Amygdala (tissue), 56 donors: ENCODE measurements around the gene ERC2.
A peak's percentile ranks its signal among the peaks of the same experiment; 100 is the strongest.

Experiments used
- DNase-seq, 56 donors: peaks; one replicate each; lab custom pipeline; 2025; lab: John Stamatoyannopoulos, UW

The ERC2 gene

DNA sequence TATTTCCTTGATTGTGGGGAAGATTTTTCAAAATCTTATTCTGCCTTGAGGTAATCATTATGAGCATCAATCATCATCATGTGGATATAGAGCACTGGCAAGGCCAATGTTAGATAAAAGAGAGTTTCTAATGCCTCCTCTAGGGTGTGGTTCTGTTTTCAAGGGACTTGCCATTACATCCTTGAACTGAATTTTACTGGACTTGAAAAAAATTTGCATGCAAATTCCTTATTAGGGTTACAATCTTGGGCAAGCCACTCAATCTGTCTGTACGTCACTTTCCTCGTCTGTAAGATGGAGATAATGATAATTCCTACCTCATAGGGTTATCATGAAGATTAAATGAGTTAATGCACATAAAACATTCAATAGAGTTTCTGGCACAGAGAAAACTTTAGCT, 825.0 kb downstream of the ERC2 start:
- no peak for DNase-seq

DNA sequence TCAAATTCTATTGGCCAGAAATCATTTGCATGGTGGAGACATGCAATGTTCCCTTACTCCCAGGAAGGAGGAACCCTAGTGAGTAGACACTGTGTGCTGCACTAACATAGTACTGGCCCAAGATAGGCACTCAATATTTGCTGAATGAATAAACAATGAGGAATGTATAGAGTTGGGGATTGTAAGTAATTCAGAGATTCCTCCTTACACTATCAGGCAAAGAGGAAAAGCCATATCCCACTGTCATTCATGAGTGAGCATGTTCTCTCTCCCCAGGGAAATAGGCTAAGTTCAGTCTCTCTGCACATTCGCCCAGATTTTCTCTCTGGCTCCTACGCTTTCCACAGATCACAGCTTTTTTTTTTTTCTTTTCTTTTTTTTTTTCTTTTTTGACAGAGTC, 826.3 kb downstream of the ERC2 start:
- no peak for DNase-seq

DNA sequence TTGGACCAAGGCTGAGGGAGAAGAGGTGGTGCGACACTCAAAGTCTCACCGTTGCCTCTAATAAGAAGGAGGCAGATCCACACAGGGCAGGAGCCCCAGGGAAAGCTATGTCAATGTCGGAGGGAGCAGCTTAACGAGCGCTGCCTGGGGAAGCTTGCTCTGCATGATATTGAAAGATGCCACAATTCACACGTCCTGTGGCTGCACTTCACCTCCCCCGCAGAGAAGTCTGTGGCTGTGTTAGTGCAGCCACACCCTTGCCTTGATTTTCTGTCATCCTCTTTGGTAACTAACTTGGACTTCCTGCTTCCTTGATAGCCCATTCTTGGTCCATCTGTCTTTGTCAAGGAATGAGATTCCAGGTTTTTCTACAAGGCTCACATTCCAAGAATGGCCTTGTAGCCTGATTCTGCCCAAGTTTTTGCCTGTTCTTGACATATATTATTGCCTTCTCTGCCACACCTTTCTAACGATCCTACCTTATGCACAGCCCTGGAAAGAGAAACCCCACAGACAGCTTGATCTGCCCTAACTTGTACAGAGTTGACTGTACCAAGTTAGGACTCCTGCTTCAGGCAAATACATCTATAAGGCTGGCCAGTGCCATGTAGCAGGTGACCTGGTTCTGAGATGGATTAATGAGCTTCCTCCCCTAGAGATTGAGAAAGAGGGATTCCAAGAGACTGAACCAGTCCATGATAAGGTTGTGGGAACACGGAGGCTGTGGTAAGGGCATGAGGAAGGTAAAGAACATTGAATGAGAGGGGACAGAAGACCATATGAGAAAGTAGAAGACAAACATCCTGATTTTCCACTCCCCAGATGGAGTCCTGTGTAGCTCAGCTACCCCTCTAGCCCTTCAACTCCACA, 828.1 kb downstream of the ERC2 start:
- DNase-seq = no peak

DNA sequence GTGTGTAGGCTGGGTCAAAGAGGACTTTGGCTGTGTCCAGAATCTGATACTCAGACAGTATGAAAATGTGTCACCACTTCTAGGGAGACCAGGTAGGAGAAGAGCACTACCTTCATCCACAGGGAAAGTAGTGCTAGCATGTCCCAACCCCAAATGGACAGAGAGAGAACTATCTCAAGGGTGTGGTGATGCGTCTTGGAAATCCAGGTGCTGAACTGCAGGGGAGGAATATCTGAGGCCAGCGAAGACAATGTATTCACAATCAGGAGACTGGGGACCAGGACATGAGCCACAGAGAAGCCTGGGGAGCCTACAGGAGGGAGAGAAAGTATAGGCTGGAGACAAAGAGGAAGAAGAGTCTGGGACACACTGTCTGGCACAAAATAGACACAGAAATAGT, 829.1 kb downstream of the ERC2 start:
- no peak for DNase-seq

DNA sequence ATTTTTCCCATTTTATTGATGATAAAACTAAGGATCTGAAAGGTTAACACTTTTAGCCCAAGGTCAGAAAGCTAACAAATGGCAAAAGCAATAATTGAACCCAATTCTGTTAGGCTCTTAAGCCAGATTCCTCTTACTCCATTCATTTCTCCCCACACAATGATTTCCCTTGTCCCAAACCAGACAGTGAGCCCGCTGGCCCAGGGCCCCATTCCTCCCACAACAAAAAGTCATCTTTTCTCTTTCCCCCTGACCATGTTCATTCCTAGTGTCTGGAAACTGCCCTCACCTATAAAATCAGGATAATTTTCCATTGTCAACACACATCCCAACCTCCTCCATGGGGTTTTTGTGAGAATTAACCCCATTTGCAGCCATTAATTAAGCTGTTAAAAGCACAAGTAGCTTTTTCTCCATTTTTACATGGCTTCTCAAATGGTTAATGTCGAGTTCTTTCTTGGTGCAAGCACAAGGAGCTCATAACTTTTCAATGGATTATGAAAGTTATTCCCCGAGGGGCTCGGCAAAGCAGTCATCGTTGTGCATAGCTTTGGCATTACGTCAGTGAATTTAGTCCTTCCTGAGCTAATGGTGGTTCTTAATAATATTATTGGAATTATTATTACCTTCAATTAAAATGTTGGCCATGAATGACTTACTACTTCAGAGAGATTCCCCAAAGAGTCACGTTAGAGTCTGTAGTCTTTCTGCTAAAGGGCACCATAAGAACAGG, 830.2 kb downstream of the ERC2 start:
- no peak for DNase-seq

DNA sequence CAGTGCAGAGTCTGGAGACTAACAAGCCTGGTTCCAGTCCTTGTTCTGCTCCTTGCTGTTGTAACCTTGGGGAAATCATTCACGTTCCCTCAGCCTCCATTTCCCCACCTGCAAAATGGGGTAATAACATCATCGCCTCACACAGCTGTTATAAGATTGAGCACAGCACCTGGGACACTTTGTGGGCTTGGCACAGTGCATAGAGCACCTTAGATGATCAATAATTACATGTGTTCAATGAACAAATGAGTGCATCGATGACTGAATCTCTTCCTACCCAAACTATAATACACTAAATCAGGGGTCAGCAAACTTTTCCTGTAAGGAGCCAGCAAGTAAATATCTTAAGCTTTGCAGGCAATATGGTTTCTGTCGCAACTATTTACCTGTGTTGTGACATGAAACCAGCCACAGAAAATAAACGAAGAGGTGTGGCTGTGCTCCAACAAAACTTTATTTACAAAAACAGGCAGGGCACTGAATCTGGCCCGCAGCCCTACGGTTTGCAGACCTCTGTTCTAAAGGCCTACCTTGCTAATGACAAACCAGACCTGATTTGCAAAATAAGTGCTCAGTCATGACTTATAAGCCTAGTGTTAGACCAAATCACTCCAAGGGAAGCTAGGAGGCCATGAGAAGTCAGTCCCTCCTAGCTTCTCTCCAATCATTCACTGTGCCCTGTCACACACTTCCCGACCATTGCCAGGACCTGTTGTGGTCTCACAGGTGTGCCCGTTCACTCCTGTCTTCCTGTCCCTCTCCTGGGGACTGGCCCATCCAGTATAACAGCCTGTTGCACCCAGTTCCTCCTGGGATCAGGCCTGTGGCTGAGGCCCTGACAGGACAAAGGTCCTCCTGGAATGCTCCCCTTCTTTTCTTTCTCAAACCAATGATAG, 831.7 kb downstream of the ERC2 start:
- DNase-seq = no peak

DNA sequence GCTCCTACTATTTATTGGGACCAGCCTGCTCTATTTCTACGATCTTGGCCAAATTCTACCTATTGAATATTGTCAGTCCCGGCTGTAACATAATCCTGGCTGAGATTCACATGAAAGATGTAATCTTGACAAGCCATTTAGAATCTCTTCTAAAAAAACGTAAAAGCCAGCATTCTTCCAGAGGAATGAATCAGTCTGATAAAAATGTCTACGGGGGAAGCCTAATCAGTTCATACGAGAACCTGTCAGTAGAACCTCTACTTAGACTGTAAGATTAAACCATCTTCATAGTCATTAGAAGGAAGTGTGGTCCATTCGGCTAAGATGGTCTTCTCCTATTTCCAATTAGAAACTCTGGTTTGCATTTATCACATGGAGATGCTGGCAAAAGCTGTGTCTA, 833.9 kb downstream of the ERC2 start:
- DNase-seq = no peak

DNA sequence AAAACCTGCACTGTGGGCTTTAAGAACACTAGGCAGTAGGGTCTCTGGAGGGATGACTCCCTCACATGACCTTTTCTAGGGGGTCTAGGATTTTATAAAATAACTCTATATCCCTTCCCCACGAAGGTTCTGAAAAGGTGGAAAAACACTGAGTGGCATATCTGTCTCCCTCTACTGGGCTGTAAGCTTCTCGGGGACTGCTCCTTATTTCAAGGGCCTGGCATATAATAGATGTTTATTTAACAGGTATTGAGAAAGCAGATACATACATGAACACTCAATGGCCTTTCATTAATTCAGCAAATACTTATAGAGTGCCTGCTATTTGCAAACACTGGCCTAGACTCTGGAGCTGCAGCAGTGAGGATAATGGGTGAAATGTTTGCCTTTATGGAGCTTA, 834.9 kb downstream of the ERC2 start:
- no peak for DNase-seq

DNA sequence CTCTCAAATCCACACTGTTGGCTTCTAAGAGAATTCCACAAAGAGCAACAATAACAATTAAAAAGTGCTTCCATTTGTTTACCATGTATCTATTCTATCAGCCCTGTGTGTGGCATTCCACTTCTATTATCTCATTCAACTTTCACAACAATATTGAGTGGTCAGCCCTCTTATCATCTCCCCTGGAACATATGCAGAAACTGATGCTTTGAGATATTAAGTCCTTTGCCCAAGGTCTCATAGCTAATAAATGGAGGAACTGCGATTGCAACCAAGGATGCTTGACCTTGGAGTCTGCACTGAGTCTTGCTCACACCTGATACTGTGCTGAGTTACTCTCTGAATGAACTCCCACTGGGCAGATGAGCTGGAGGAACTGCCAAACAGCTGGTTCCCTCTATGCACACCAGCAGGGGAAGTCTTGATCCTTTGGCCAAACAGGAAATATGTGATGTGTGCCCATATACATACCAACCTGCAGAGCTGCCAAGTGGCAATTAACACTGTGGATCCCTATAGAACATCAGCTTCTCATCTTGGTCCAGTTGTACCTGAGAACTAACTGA, 836.4 kb downstream of the ERC2 start:
- DNase-seq = no peak

DNA sequence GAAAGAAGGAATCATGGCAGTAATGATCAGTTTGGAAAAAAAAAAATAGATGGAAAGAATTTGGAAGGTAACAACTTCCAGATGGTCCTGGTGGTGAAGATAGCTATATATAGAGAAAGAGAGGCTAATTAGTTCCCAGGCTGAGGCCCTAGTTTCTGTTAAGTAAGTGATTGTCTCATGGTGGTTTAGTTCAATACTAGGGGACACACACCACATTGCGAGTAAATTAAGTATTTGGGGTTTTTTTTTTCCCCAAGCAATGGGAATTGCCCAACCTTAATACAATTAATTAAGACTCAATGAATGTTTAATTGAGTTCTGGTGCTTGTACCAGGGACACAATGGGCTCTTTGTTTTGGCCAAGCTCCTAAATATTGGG, 837.4 kb downstream of the ERC2 start:
- no peak for DNase-seq

DNA sequence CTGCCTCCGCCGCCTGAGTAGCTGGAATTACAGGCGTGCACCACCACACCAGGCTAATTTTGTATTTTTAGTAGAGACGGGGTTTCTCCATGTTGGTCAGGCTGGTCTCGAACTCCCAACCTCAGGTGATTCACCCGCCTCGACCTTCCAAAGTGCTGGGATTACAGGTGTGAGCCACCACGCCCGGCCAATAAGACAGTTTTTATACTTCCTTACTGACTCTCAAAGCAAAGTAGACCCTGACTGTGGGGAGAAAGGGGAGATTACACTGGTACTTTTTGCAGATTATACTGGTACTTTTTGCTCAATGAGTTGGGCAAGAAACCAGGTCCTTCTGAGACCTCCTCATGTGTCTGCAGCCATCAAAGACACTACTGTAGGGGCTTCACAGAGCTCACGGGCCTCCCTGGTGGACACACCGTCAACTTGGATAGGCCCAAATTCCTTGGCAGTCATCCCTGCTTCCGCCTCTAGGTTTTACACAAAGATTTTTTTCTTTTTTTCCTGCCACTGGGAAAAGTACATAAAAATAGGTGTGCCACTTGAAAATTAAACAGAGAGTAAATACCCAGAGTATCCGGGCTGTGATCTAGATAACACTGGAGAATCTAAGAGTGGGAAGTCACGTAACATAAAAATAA, 837.9 kb downstream of the ERC2 start:
- DNase-seq = no peak

DNA sequence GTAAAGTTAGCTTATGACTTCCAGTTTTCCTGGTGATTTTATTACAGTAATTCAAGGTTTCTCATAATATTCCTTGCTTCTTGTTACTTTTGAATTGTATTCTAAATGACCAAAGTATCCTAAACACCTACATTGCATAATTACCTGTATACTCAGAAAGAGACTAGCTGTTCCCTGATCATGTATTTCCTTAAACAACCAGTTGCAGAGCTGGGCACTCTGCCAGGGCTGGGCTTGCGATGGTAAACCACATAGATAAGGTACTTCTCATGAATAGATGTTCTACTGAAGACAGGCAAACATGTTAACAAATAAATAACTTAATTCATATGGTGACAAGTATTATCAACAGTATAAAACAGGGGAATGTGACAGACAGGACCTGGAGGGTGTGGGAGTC, 838.8 kb downstream of the ERC2 start:
- DNase-seq = peak in 2 of 56 donors; percentile 4 to 28

DNA sequence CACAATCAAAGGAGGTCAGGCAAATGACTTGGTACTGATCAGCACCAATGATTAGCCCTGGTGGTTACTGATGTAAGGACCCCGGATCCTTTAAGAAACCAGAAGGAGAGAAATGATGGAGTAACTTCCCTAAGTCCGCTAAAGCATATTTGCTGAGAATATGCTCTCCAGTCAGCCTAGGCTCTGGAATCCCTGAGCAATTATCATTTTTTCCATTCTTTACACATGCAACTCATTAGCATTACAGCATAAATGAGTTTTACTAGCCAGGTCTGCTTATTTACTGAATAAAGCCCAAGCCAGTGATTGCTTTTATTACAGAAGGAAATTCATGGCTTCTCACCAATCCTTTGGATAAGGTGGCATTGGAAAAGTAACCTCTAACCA, 842.0 kb downstream of the ERC2 start:
- DNase-seq = no peak

DNA sequence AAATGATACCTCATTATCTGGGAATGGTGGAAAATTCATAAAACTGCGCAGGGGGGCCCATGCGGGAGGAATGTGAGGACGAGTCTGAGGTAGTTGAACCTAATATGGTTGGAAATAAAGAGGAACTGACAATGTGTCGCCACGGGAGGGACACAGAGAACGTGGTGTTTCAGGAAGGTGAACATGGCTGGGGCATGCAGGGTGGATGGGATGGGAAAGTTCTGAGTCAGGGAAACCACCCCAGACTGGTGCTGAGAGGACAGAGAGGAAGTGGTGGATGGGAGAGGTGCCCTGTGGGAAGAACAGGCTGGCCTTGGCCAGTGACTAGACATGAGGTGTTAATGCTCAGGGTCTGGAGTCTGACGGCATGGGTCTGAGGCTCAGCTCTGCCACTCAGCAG, 844.0 kb downstream of the ERC2 start:
- DNase-seq = peak in 18 of 56 donors; percentile 5 to 59 (median 30)

DNA sequence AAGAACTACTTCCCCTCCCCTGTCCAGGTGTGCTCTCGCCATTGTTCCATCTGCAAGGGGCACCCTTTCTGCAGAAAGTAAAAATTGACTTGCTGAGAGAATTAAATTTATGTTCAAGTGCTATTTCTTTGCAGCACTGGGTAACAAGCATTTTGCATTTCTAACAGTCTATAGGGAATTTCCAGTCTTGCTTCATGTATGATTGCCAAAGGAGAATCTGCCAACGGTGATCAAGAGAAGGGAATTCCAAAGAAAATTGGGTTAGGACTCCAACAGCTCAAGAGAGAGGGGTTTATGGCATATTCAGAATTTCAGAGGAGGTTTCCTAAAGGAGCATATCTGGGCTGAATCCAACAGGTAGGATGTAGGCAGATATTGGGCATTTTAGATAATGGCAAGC, 844.5 kb downstream of the ERC2 start:
- no peak for DNase-seq

DNA sequence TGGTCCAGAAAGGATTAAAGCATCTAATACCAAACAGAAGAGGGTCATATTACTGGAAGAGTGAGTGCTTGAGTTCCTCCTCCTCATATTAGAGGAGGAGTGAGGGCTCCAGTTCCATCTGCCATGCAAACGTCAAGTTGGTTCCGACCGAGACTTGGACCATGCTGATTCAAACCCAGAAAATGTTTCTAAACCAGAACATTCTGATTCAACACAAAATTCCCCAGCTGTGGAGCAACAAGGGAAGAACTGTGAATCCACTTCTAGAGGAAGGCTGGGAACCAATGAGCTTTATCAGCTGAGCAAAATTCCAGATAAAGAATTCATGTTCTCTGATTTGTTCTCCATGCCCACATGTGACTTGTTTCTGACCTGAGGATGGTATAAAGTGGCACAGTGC, 845.5 kb downstream of the ERC2 start:
- no peak for DNase-seq

DNA sequence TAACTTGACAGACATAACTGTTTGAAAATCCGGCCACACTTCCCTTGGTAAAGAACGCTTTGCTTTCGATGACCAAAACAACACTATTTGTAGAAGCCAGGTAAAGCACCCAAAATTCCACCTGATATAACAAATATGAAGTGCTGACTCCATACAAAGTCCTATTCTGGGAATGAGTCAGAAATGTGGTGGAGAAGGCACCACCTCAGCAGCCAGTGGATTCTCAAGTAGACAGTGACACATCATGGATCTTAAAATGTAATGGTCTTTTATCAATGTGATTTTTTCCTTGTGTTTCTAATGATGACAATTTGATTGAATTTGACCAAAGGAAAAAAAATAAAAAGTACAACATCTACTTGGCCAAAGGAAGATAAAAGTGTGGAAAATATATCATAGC, 846.2 kb downstream of the ERC2 start:
- DNase-seq = no peak

DNA sequence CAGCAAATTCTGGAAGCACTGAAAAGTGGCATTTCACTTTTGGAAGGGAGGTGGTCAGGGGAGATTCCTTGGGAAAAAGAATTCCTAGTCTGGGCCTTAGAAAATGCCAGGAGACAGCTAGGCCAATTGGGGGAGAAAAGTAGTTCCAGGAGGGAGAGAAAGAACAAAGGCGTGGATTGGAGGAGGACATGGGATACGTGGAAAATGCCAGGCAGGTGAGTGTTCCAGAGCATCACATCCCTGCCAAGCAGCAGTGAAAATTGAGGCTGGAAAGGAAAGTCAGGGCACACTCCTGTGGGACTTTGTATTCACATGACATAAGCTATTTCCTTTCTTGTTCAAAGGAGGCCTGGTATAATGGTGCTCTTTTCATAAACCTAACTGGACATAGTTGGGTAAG, 846.6 kb downstream of the ERC2 start:
- DNase-seq = no peak

DNA sequence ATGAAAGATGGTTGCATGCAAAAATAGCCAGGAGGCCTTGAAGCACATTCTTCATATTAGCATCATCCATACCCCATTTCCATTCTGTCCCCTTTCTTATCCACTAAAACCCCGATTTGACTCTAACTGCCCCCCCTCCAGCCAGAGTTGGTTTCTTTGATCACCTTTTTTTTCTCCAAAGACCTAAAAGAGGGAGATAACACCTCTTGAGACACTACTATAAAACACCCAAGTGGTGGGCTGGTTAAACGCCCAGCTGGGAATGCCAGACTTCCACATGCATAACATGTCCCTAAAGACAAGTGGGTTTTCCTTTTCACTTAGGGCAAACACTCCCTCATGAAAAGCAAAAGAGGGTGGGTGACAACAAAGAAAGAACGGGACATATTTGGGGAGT, 847.2 kb downstream of the ERC2 start:
- no peak for DNase-seq

DNA sequence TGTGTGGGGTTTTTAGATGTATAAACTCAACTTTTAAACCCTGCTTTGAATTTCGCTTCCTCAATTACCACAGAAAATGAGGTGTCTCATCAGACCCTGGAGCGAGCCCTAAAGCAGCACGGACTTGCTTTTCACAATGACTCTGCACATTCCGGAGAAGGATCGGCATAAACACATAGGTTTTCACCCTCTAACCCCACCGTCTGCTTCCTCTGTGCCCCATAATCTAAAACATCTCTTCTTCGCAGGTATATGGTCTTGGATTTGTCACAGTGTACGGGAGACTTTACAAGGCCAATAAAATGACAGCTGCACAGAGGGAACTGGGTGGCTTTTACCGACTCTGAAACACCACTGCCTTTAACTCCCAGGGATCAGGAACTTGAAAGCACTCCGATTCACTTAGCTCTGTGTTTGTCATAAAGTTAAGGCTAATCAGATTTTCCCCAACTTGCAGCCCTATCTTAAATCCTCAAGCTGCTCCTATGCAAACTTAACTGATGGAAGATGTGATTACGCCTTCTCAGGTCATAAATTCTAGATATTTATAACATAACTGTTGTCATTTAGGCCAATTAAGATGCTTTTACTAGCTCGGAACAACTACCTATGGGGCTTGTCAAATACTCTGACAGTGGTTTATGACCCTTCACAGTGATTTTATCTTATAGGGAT, 847.8 kb downstream of the ERC2 start:
- no peak for DNase-seq
